Measurements from ENCODE around the gene NARS2.

DNA sequence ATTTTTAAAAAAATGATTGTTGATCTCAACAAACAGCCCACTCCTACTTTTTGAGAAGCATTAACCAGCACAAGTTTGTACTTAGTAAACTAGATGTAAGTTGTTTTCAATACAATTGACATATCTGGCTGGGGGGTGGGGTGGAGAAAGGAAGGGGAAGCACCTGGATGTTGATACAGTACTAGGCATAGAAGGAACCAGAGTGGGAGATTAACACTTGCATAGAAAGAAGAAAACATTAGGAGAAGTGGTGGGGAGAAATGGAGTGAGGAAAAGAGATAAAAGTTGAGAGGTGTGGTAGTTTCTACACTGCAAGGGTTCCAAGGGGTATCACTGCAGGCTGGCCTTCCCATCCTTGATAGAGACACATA, 146.4 kb downstream of the NARS2 start:
- no peak for TF ChIP-seq POLR2A (IDR thresholded peaks at IDR 0.05; ENCODE audit: low read length)
- TF ChIP-seq GATA1 (IDR thresholded peaks at IDR 0.05; ENCODE audit: low read depth, low read length): no peak
